Left lung (tissue), 10 donors: ENCODE data around the gene EGFL7. TPM values are rescaled to one million over a fixed set of nuclear protein-coding genes. Genes with fewer than 3 reads are reported as not detected.

ENCODE experiments used
- ATAC-seq: fragments of 200-7000 bp; cut with Tn5 transposase; one replicate; pipeline ENCODE4 v1.9.1; 2020; ENCODE audit warnings: moderate library complexity
- DNase-seq, 4 donors: peaks; one replicate each; pipeline ENCODE4 v3.0.0-alpha.2; 2013 to 2020
- H3K27ac ChIP-seq, 2 donors: fragments of 200-600 bp; sonication (generic) in 1 of 2; one replicate each; pipeline versions ENCODE4 v1.5.0 to v1.8.0; 2020 to 2021
- H3K27me3 ChIP-seq, 2 donors: fragments of 200-600 bp; sonication (generic) in 1 of 2; one replicate each; pipeline versions ENCODE4 v1.5.0 to v1.8.0; 2020 to 2021
- H3K36me3 ChIP-seq, 2 donors: fragments of 200-600 bp; sonication (generic) in 1 of 2; one replicate each; pipeline versions ENCODE4 v1.5.0 to v1.8.0; 2020 to 2021
- H3K4me1 ChIP-seq, 2 donors: fragments of 200-600 bp; one replicate each; pipeline ENCODE4 v1.8.0; 2021
- H3K4me3 ChIP-seq, 2 donors: fragments of 200-600 bp; sonication (generic) in 1 of 2; one replicate each; pipeline versions ENCODE4 v1.5.0 to v1.8.0; 2020 to 2021; ENCODE audit warnings: mild to moderate bottlenecking in 1 of 2
- H3K9me3 ChIP-seq, 2 donors: fragments of 200-600 bp; sonication (generic) in 1 of 2; one replicate each; pipeline versions ENCODE4 v1.5.0 to v1.8.0; 2020 to 2021
- CTCF ChIP-seq, 2 donors: fragments of 200-600 bp; sonication (generic) in 1 of 2; IDR thresholded peaks; one replicate each; pipeline versions ENCODE4 v1.5.0 to v1.8.0; 2021; ENCODE audit warnings: antibody characterized with exemption in 2 of 2
- intact Hi-C, 2 donors: fragments of 100-400 bp; cut with DNase I; formaldehyde crosslinking; loops; one replicate each; pipeline versions ENCODE4 v1.11.2 to v1.14.2; 2022
- polyA plus RNA-seq, 6 donors: library from polyadenylated mRNA; unstranded; fragments of 120-200 nt; gene quantifications; one replicate each; pipeline ENCODE4 v1.2.1, GENCODE V29; 2013; ENCODE audit not compliant: insufficient read length in 6 of 6
- total RNA-seq, 2 donors: library from RNA; stranded (reverse); fragmentation: NEBNext Ultra II Directional; extraction: Animal tissue kit (Norgen Biotek cat#: 25700); gene quantifications; one replicate each; pipeline ENCODE4 v1.2.1, GENCODE V29; 2021
- donor health status: DM: no; HTN: yes; CAD: no.
- donor health status: DM: no; HTN: no; CAD: no.

EGFL7 gene
- total and polyA plus RNA-seq, 8 donors: 65.7 to 165 (median 101) TPM

- ATAC-seq (no peak), DNase-seq (no peak)
- peaks cover 0 to 42% of the 10 kb centered on the region in 2 donors for H3K4me1 ChIP-seq
- peak overlapping the region in 1 of 2 donors; percentile 45 for H3K4me3 ChIP-seq
- no peak for TF ChIP-seq CTCF (IDR thresholded peaks at IDR 0.05)
- intact Hi-C loops: no loop called here
- peaks cover 0 to 96% of the 10 kb centered on the region in 2 donors for H3K27me3 ChIP-seq
- H3K27ac ChIP-seq: peak overlapping the region; percentile 85 to 87
- H3K9me3 ChIP-seq: no peaks in the 10 kb centered on the region
- H3K36me3 ChIP-seq: no peaks in the 10 kb centered on the region
Measured at GRCh38 chr9:136660971-136661550, 1.7 kb upstream of the EGFL7 start.

DNA sequence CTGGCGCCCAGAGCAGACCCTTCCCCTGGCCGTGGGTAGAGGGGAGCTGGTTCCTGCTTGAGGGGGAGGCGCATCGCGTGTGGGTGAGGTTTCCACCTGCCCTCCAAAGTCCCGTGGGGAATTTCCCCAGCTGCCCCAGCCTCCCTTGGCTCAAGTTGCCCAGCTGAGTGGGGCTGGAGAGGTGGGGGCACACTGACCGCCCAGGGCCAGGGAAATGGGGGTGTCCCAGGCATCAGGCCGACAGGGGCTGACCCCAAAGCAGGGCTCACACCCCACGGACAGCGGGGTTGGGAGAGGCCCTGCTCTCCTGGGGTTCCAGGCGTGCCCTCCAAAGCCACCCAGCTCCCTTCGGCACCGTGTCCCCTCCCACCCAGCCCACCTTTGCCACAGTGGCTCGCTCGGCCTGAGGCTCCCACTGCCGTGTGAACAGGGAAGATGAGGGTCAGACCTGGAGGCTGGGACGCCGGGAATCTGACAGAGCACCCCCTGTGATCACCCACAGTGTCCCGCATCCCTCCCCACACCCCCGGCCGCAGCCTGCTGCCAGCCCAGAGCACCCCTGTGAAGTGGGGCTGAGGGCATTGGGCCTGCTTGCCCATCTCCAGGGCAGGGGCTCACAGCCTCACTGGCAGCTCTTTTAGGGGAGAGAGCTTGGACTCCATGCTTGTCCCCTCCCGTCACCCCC, 933 bp upstream of the EGFL7 start:
- Histone ChIP-seq H3K27ac (peak overlapping the region; percentile 85 to 87), H3K4me3 (peak overlapping the region in 1 of 2 donors; percentile 45), H3K9me3 (no peaks in the 10 kb centered on the region), H3K27me3 (peaks cover 0 to 96% of the 10 kb centered on the region in 2 donors), H3K36me3 (no peaks in the 10 kb centered on the region), H3K4me1 (peaks cover 0 to 42% of the 10 kb centered on the region in 2 donors)
- DNase-seq: no peak
- no peak for ATAC-seq
- no peak for TF ChIP-seq CTCF (IDR thresholded peaks at IDR 0.05)
- intact Hi-C loops: no loop called here

DNA sequence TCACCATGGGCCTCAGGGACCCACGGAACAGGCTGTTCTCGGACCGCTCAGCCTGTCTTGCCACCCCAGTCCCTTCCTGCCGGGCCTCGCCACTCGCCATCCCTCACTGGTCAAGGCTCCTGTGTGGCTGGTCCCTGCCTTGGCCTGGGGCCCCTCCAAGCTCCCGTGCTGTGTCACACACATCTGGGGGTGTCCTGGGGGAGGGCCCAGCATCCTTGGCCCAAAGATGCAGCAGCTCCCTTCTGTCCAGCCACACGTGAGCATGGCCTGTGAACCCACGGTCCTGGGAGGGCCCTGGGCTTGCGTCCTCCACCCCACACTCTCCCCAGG, 425 bp upstream of the EGFL7 start:
- Histone ChIP-seq H3K4me1 (peaks cover 0 to 38% of the 10 kb centered on the region in 2 donors), H3K9me3 (no peaks in the 10 kb centered on the region), H3K27ac (peak overlapping the region; percentile 85 to 87), H3K4me3 (peak overlapping the region in 1 of 2 donors; percentile 45), H3K27me3 (peaks cover 0 to 96% of the 10 kb centered on the region in 2 donors), H3K36me3 (peaks cover 0 to 3% of the 10 kb centered on the region in 2 donors)
- no peak for TF ChIP-seq CTCF (IDR thresholded peaks at IDR 0.05)
- ATAC-seq (no peak), DNase-seq (no peak)
- intact Hi-C loops: no loop called here

DNA sequence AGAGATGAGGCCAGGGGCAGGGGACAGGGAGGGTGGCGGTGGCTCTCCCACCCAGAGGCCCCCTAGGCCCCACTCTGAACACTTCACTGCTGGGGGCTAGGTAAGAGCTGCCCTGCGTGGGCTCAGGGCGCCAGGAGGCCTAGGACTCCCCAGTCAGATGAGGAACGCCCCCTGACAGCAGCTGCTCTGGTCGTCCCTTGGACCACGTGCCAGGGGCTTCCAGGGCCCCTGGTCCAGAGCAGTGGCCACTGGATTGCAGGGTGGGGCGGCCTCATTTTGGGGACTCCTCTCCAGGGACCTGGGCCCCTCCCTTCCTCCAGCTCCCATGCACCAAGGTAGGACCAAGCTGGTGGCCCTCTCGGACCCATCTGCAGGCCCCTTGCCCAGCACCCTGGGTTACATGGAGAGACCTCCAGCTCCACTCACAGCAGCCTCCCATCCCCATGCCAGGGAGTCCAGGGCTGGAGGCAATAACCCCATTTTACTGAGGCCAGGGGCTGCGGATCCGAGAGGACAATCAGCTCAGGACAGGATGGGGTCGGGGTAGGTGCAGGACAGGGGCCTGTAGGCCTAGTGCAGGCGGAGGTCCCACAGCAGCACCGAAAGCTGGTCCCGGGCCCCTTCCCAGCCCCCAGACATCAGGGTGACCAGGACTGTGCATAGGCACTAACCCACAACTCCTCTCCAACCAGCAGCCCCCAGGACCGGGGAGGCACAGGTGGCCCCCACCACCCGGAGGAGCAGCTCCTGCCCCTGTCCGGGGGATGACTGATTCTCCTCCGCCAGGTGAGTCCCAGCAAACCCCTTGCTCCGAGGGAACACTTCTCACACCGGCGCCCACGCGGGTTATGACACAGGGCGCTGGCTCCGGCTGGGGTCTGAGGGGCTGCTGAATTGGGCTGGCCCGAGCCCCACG, 1.5 kb downstream of the EGFL7 start:
- TF ChIP-seq CTCF (IDR thresholded peaks at IDR 0.05): no peak
- no peak for DNase-seq
- intact Hi-C loops: no loop called here
- H3K27me3 ChIP-seq: peaks cover 0 to 96% of the 10 kb centered on the region in 2 donors
- no peaks in the 10 kb centered on the region for H3K9me3 ChIP-seq
- H3K36me3 ChIP-seq: peaks cover 0 to 5% of the 10 kb centered on the region in 2 donors
- peaks cover 0 to 33% of the 10 kb centered on the region in 2 donors for H3K4me1 ChIP-seq
- peak overlapping the region; percentile 85 to 87 for H3K27ac ChIP-seq
- no peak for ATAC-seq
- peak overlapping the region; percentile 27 to 45 for H3K4me3 ChIP-seq
